ENCODE results near the gene EOGT. TPM values are rescaled to one million over a fixed set of nuclear protein-coding genes. Genes with fewer than 3 reads are reported as not detected.

The EOGT gene
- total RNA-seq, 4 donors from 2014 or later: 75.0 to 135 (median 94.3) TPM

GRCh38 chr3:68997887-68998286, 15.6 kb downstream of the EOGT start:
- peaks cover 0 to 18% (median 0%) of the 10 kb centered on the region in 3 donors for H3K4me1 ChIP-seq
- no peak for TF ChIP-seq POLR2AphosphoS5 (IDR thresholded peaks at IDR 0.05)
- peaks cover 0 to 96% of the 10 kb centered on the region in 2 donors for H3K36me3 ChIP-seq
- no peak for ATAC-seq
- WGBS, 2 donors (ENCODE audit: low coverage in 1 of 2): 70 to 86% methylated on average over 6 of the region's 6 CpGs
- H3K9me3 ChIP-seq: no peaks in the 10 kb centered on the region
- no peaks in the 10 kb centered on the region for H3K27me3 ChIP-seq
- no peak overlapping the region for H3K27ac ChIP-seq
- no peak overlapping the region for H3K4me3 ChIP-seq

GRCh38 chr3:68996356-68996995, 17.0 kb downstream of the EOGT start:
- Histone ChIP-seq H3K4me3 (no peak overlapping the region), H3K4me1 (peaks cover 0 to 18% (median 0%) of the 10 kb centered on the region in 3 donors), H3K27ac (no peak overlapping the region), H3K27me3 (no peaks in the 10 kb centered on the region), H3K9me3 (no peaks in the 10 kb centered on the region), H3K36me3 (peaks cover 0 to 96% of the 10 kb centered on the region in 2 donors)
- no peak for ATAC-seq
- WGBS, 2 donors (ENCODE audit: low coverage in 1 of 2): 64 to 73% methylated on average over 3 to 8 of the region's 8 CpGs
- TF ChIP-seq POLR2AphosphoS5 (IDR thresholded peaks at IDR 0.05) (no peak), EP300 (IDR thresholded peaks at IDR 0.05) (no peak)

GRCh38 chr3:68988740-68989139, 24.7 kb downstream of the EOGT start:
- TF ChIP-seq POLR2A (IDR thresholded peaks at IDR 0.05) (no peak), EP300 (IDR thresholded peaks at IDR 0.05) (no peak), POLR2AphosphoS5 (IDR thresholded peaks at IDR 0.05) (peak; percentile 39), CTCF (IDR thresholded peaks at IDR 0.05) (no peak)
- Histone ChIP-seq H3K27me3 (no peaks in the 10 kb centered on the region), H3K27ac (peak overlapping the region in 1 of 4 donors; percentile 46), H3K4me1 (peaks cover 0 to 9% (median 0%) of the 10 kb centered on the region in 3 donors), H3K36me3 (peaks cover 12 to 89% of the 10 kb centered on the region in 2 donors), H3K9me3 (no peaks in the 10 kb centered on the region), H3K4me3 (no peak overlapping the region)
- ATAC-seq: no peak
- 30 to 40% methylated on average over 4 of the region's 4 CpGs for WGBS, 2 donors (ENCODE audit: low coverage in 1 of 2)

- 78 to 91% methylated on average over 6 of the region's 6 CpGs for WGBS, 2 donors (ENCODE audit: low coverage in 1 of 2)
- Histone ChIP-seq H3K4me3 (no peak overlapping the region), H3K9me3 (no peaks in the 10 kb centered on the region), H3K36me3 (peaks cover 12 to 89% of the 10 kb centered on the region in 2 donors), H3K27me3 (no peaks in the 10 kb centered on the region), H3K4me1 (peaks cover 0 to 9% (median 0%) of the 10 kb centered on the region in 3 donors), H3K27ac (no peak overlapping the region)
- ATAC-seq: no peak
- TF ChIP-seq POLR2AphosphoS5 (IDR thresholded peaks at IDR 0.05): no peak
- TF ChIP-seq POLR2A (IDR thresholded peaks at IDR 0.05): no peak
- no peak for TF ChIP-seq CTCF (IDR thresholded peaks at IDR 0.05)
- no peak for TF ChIP-seq EP300 (IDR thresholded peaks at IDR 0.05)
Observed at GRCh38 chr3:68987322-68987721, 26.2 kb downstream of the EOGT start.

- no peak overlapping the region for H3K4me3 ChIP-seq
- WGBS, 2 donors (ENCODE audit: low coverage in 1 of 2): 92 to 100% methylated on average over 4 to 6 of the region's 6 CpGs
- no peak for ATAC-seq
- no peaks in the 10 kb centered on the region for H3K27me3 ChIP-seq
- H3K27ac ChIP-seq: no peak overlapping the region
- H3K4me1 ChIP-seq: peaks cover 0 to 9% (median 0%) of the 10 kb centered on the region in 3 donors
- TF ChIP-seq EP300 (IDR thresholded peaks at IDR 0.05): no peak
- TF ChIP-seq POLR2AphosphoS5 (IDR thresholded peaks at IDR 0.05): no peak
- no peak for TF ChIP-seq POLR2A (IDR thresholded peaks at IDR 0.05)
- no peak for TF ChIP-seq CTCF (IDR thresholded peaks at IDR 0.05)
- no peaks in the 10 kb centered on the region for H3K9me3 ChIP-seq
- peaks cover 12 to 89% of the 10 kb centered on the region in 2 donors for H3K36me3 ChIP-seq
Observed at GRCh38 chr3:68986496-68987208, 26.8 kb downstream of the EOGT start.
